Fibroblast of lung (primary cell): ENCODE results near the gene PKNOX2.

Experiments
- CTCF ChIP-seq, 2 donors: IDR thresholded peaks in 1 of 2; conservative IDR thresholded peaks in 1 of 2; 1 replicate in 1 of 2; 2 replicates in 1 of 2; pipeline ENCODE4 v1.5.1; 2011 to 2012; ENCODE audit warnings: low read length in 2 of 2, control low read depth in 1 of 2, inconsistent platforms in 1 of 2, low read depth in 1 of 2, mild to moderate bottlenecking in 1 of 2
- EZH2 ChIP-seq: IDR thresholded peaks from 2 replicates; pipeline ENCODE4 v1.5.1; 2012; ENCODE audit warnings: low read length, control low read depth, mild to moderate bottlenecking; ENCODE audit errors: missing control alignments

GRCh38 chr11:125257751-125258150, 93.2 kb downstream of the PKNOX2 start:
- TF ChIP-seq CTCF (conservative IDR thresholded peaks at IDR 0.05 in 1 of 2, IDR thresholded peaks at IDR 0.05 in 1 of 2; ENCODE audit: low read depth in 1 of 2, low read length in 2 of 2): no peak
- no peak for TF ChIP-seq EZH2
